GM20000 (cell line): ENCODE results near the gene FYN.

Source experiments
- DNase-seq: peaks from one replicate; pipeline ENCODE4 v3.0.0; 2012; ENCODE audit warnings: low spot score
- TF ChIP-seq, protein P1 (sequence below): IDR thresholded peaks from 2 replicates; pipeline ENCODE4 v1.5.1; 2012; ENCODE audit warnings: mild to moderate bottlenecking, control low read depth; ENCODE audit errors: extremely low read depth, missing control alignments

Gene FYN

DNA sequence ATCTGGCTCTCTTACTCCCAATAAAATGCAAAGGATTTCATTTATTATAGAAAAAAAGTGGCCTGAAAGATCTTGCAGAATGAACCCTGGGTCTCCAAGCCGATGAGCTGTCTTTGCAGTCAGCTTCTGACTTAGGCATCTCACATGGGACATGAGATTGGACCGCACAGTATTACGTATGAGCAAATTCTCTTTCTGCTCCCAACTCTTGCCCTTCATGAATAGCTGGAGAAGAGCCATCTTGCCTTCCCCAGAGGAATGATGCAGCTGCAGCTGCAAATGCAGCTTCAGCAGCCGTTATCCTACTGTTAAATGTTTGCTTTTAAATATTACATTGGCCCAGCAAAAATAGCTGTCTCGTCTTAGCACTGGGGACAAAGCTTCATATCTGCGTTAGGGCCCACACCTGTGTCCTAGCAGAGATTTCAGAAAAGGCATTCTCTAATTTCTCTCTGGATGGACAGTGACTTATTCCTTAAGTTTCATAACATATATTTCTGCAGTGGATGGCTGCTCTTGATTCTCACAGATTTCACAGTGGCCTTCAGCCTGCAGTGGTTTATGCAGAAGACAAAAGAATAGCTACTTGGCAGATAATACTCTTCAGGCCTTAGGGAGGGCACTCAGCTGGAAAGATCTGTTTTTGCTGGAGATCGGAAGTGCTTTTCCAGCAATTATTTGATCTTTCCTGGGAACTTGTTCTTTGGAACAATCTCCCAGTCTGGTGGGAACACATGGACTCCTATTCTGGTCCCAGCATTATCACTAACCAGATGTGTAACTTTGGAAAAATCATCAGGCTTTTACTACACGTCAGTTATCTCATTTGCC is 129.2 kb downstream of the FYN start:
- TF ChIP-seq, protein P1, sequence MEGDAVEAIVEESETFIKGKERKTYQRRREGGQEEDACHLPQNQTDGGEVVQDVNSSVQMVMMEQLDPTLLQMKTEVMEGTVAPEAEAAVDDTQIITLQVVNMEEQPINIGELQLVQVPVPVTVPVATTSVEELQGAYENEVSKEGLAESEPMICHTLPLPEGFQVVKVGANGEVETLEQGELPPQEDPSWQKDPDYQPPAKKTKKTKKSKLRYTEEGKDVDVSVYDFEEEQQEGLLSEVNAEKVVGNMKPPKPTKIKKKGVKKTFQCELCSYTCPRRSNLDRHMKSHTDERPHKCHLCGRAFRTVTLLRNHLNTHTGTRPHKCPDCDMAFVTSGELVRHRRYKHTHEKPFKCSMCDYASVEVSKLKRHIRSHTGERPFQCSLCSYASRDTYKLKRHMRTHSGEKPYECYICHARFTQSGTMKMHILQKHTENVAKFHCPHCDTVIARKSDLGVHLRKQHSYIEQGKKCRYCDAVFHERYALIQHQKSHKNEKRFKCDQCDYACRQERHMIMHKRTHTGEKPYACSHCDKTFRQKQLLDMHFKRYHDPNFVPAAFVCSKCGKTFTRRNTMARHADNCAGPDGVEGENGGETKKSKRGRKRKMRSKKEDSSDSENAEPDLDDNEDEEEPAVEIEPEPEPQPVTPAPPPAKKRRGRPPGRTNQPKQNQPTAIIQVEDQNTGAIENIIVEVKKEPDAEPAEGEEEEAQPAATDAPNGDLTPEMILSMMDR, result no peak
- DNase-seq, result no peak

DNA sequence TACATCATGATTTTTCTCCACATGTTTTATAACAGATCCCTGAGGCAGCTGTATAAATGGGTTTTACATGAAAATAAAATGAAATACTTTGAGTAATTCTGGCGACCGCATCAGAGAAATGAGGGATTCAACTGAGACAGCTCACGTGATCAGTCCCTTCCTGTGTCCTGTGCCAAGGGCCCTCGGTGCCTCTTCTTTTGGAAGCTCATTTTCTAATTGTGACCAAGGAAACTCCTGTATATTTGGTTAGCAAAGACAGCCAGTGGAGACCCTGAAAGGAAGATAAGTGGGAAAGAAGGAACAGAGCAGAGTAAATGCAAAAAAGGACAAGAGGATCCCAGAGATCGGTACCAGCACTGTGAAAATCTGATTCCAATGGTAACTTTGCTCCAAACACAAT is 129.9 kb downstream of the FYN start:
- DNase-seq, result no peak
- TF ChIP-seq, protein P1, result no peak

DNA sequence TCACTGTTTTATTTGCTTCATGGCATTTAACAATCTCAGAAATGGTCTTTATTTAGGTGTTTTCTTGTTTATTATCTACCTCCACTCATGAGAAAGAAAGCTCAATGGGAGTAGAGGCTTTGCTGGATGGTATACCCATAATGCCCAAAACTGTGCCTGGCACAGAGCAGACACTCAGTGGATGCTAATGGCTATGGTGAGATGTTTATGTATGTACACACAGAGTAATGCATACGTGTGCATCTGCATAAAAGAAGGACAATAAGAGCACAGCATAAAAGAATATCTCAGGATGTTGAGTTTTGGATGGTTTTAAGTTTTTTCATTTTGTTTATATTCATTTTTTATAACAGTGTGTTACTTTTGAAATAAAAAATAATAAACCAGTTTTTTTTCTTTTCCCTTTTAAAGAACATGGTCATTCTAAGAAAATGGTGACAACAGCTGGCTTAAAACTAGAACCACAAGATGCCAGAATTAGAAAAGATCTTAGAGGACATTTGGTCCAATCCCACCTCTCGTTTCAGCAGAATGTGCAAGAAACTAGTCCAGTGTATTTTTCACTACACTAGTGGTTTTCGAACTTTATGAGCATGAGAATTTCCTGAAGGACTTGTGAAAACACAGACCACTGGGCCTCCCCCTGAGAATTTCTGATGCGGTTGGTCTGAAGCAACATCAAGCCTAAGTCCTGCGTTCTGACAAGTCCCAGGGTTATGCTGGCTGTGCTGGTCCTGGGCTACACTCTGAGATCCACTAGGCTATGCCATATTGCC is 131.9 kb downstream of the FYN start:
- TF ChIP-seq, protein P1, result no peak
- peak; percentile 38 for DNase-seq

DNA sequence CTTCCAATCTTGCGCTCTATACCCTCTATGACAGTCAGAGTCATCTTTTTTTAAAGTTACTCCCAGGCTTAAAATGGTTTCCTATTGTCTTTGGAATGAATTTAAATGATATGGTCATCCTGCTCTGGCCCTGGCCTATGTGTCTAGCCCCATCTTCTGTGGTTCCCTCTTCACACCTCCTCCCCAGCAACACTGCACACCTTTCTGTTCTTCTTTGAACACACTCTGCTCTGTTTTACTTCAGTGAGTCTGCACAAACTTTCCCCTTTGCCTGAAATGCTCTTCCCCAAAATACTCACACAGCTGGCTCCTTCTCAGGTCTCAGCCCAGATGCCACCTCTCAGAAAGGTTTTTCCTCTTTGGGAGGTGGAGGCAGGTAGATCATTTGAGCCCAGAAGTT is 132.7 kb downstream of the FYN start:
- DNase-seq, result no peak
- TF ChIP-seq, protein P1, result no peak

DNA sequence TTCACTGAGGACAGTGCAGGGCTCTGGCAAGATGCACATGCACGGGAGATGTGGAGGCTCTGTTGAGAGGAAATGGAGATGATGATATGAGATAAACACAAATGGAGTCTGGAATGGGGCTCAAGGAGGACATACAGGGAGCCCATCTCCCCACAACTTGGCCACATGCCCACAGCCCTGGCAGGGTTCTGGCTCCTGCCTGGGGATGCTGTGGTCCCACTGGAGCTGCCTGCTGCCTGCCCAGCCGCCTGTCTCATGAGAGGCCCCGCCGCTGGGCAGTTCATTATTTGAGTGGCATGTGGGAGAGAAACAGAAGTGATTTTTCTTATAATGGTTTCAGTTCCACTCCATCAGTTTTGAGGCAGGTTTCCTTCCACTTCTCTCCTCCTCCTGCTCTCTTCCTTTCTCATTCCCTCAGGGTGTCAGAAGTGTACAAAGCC is 134.0 kb downstream of the FYN start:
- TF ChIP-seq, protein P1, result no peak
- no peak for DNase-seq

DNA sequence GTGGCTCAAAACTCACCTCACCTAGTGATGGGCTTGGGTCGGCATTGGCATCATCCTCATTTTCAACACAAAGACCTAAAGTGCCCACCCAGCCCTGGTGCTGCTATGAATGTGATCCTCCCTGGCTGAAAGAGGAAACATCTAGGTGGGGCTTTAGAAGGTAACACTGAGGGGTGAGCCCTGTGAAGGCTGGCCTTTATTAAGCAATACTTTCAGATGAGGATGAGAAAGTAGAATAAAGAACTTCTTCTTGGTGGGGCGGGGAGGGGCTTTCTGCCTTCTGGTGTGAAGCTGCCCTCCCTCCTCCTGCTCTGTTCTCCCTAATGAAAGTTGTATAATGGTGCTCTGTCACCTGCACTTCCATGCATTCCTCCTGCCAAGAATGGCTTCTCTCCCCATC is 134.6 kb downstream of the FYN start:
- no peak for DNase-seq
- TF ChIP-seq, protein P1, result no peak

DNA sequence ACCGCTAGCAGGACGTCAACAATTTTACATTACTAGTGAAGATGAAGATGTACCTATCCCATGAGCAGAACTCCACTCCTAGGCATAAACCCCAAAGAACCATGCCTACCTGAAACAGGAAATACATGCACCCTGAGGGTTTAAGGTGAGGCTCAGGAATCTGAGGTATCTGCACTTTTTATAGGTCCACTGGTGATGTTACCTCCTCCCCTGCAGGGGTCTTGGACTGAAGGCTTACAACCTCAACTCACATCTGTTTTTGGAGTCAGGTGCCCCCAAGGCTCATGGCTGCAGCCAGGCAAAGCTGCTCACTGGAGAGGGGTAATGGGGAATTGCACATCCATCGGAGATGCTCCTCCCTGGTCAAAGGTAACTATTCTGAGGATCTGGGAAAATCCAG is 135.1 kb downstream of the FYN start:
- TF ChIP-seq, protein P1, result no peak
- no peak for DNase-seq
